Neural progenitor cell (in vitro differentiated cells): ENCODE data around the gene COL11A2. TPM values are rescaled to one million over a fixed set of nuclear protein-coding genes. Genes with fewer than 3 reads are reported as not detected.

Experiments
- DNase-seq: peaks from one replicate; pipeline ENCODE4 v3.0.0-alpha.2; 2016; ENCODE audit warnings: low spot score
- H2AFZ ChIP-seq: fragments of 200-600 bp; sonication (generic); replicated peaks from 2 replicates; pipeline ENCODE4 v1.6.1; 2016; ENCODE audit warnings: antibody characterized with exemption
- H3F3A ChIP-seq: fragments of 200-600 bp; sonication (generic); 2 replicates; pipeline ENCODE4 v1.6.1; 2016; ENCODE audit warnings: antibody characterized with exemption, low read depth
- H3K27ac ChIP-seq: fragments of 200-600 bp; sonication (generic); 2 replicates; pipeline ENCODE4 v1.5.1; 2016; ENCODE audit warnings: mild to moderate bottlenecking
- H3K27me3 ChIP-seq: fragments of 200-600 bp; sonication (generic); 2 replicates; pipeline ENCODE4 v1.6.1; 2016; ENCODE audit warnings: mild to moderate bottlenecking, moderate library complexity
- H3K36me3 ChIP-seq: fragments of 200-600 bp; sonication (generic); 2 replicates; pipeline ENCODE4 v1.5.1; 2016
- H3K4me1 ChIP-seq: fragments of 200-600 bp; sonication (generic); 2 replicates; pipeline ENCODE4 v1.6.1; 2016; ENCODE audit warnings: mixed run types
- H3K4me2 ChIP-seq: fragments of 200-600 bp; sonication (generic); 2 replicates; pipeline ENCODE4 v1.6.1; 2016
- H3K4me3 ChIP-seq: fragments of 200-600 bp; sonication (generic); 2 replicates; pipeline ENCODE4 v1.5.1; 2016
- H3K79me2 ChIP-seq: fragments of 200-600 bp; sonication (generic); 2 replicates; pipeline ENCODE4 v1.6.1; 2016; ENCODE audit warnings: low read depth
- H3K9ac ChIP-seq: fragments of 200-600 bp; sonication (generic); 2 replicates; pipeline ENCODE4 v1.6.1; 2016
- H3K9me3 ChIP-seq: fragments of 200-600 bp; sonication (generic); 2 replicates; pipeline ENCODE4 v1.5.1; 2016; ENCODE audit warnings: low read depth
- H4K20me1 ChIP-seq: fragments of 200-600 bp; sonication (generic); 2 replicates; pipeline ENCODE4 v1.6.1; 2016; ENCODE audit warnings: low read depth
- H3K27ac Mint-ChIP-seq: 3 replicates; pipeline ENCODE4 v1.8.0; 2021; ENCODE audit warnings: mixed read lengths
- H3K27me3 Mint-ChIP-seq: 2 replicates; pipeline ENCODE4 v1.8.0; 2022; ENCODE audit warnings: low read depth, mild to moderate bottlenecking, inconsistent platforms, moderate library complexity, mixed read lengths; ENCODE audit not compliant: insufficient read depth
- H3K36me3 Mint-ChIP-seq: 3 replicates; pipeline ENCODE4 v1.8.0; 2021; ENCODE audit warnings: mixed read lengths
- H3K4me1 Mint-ChIP-seq: 3 replicates; pipeline ENCODE4 v1.8.0; 2021; ENCODE audit warnings: mixed read lengths
- H3K4me3 Mint-ChIP-seq: 3 replicates; pipeline ENCODE4 v1.8.0; 2021; ENCODE audit warnings: mild to moderate bottlenecking, moderate library complexity, mixed read lengths
- H3K9me3 Mint-ChIP-seq: 3 replicates; pipeline ENCODE4 v1.8.0; 2020; ENCODE audit warnings: mixed read lengths
- CTCF ChIP-seq: fragments of 200-600 bp; sonication (generic); IDR thresholded peaks from 2 replicates; pipeline ENCODE4 v1.5.1; 2017; ENCODE audit warnings: antibody characterized with exemption, mild to moderate bottlenecking
- EZH2 ChIP-seq: fragments of 200-600 bp; sonication (generic); IDR thresholded peaks from 2 replicates; pipeline ENCODE4 v1.6.1; 2017; ENCODE audit warnings: antibody characterized with exemption, mild to moderate bottlenecking, moderate library complexity
- EZH2phosphoT487 ChIP-seq: fragments of 200-600 bp; sonication (generic); IDR thresholded peaks from 2 replicates; pipeline ENCODE4 v1.6.1; 2017; ENCODE audit warnings: antibody characterized with exemption
- total RNA-seq: library from RNA; depleted of rRNA; stranded (reverse); fragments of >200 nt; gene quantifications from 2 replicates; pipeline ENCODE4 v1.2.3, GENCODE V29; 2015; ENCODE audit warnings: low replicate concordance

Gene COL11A2
- total RNA-seq, 1 donor from 2014 or later: 0.49 TPM

GRCh38 chr6:33206027-33206863 is 14.0 kb upstream of the COL11A2 start:
- peak overlapping the region; percentile 93 for H3K4me3 ChIP-seq

DNA sequence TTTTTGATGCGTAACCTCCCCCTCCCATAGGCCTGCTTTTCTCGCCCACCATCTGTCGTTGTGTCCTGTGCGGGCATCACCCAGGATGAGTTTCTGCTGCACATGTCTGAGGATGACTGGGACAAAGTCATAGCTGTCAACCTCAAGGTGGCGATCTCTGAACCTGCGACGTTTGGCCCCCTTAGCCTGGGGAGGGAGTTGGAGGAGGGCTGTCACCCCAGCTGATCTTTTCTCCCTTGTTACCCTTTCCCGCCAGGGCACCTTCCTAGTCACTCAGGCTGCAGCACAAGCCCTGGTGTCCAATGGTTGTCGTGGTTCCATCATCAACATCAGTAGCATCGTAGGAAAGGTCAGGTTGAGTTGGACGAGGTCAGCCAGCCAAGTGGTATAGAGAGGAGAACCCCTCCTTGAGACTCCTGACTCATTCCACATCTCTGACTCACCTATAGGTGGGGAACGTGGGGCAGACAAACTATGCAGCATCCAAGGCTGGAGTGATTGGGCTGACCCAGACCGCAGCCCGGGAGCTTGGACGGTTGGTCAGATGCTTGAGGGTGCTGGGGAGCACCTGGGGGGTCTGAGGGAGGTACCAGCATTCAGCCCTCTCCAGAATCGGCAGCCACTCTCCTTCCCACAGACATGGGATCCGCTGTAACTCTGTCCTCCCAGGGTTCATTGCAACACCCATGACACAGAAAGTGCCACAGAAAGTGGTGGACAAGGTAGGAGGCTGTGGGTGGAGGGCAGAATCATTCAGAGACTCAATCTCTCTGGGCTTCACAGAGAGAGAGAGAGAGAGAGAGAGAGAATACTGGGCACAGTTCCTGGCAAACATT is 13.1 kb upstream of the COL11A2 start:
- peak overlapping the region; percentile 100 for H3K27ac Mint-ChIP-seq
- H3K36me3 Mint-ChIP-seq: peaks cover 39% of the 10 kb centered on the region
- Histone ChIP-seq H3K36me3 (no peaks in the 10 kb centered on the region), H3F3A (peaks cover 67% of the 10 kb centered on the region), H3K27ac (no peak overlapping the region), H2AFZ (no peak overlapping the region), H3K4me2 (peak overlapping the region; percentile 85), H3K79me2 (peaks cover 37% of the 10 kb centered on the region), H3K4me3 (peak overlapping the region; percentile 70), H3K27me3 (peaks cover 8% of the 10 kb centered on the region), H4K20me1 (peaks cover 49% of the 10 kb centered on the region), H3K9ac (no peak overlapping the region), H3K9me3 (no peaks in the 10 kb centered on the region), H3K4me1 (peaks cover 43% of the 10 kb centered on the region)
- TF ChIP-seq EZH2phosphoT487 (no peak), CTCF (no peak), EZH2 (no peak)
- H3K27me3 Mint-ChIP-seq: peaks cover 14% of the 10 kb centered on the region
- peak; percentile 29 for DNase-seq
- no peaks in the 10 kb centered on the region for H3K9me3 Mint-ChIP-seq
- peak overlapping the region; percentile 99 for H3K4me3 Mint-ChIP-seq
- peaks cover 68% of the 10 kb centered on the region for H3K4me1 Mint-ChIP-seq

More at GRCh38 chr6:33206027-33206863, 14.0 kb upstream of the COL11A2 start:
- Histone ChIP-seq H3K79me2 (peaks cover 33% of the 10 kb centered on the region), H3F3A (peaks cover 59% of the 10 kb centered on the region), H3K27ac (no peak overlapping the region), H4K20me1 (peaks cover 55% of the 10 kb centered on the region), H3K36me3 (no peaks in the 10 kb centered on the region), H3K4me1 (peaks cover 43% of the 10 kb centered on the region), H3K9me3 (no peaks in the 10 kb centered on the region), H3K4me2 (peak overlapping the region; percentile 94), H3K27me3 (peaks cover 12% of the 10 kb centered on the region), H3K9ac (no peak overlapping the region), H2AFZ (no peak overlapping the region)
- peak overlapping the region; percentile 100 for H3K27ac Mint-ChIP-seq
- H3K9me3 Mint-ChIP-seq: no peaks in the 10 kb centered on the region
- no peak for DNase-seq
- peaks cover 17% of the 10 kb centered on the region for H3K27me3 Mint-ChIP-seq
- H3K4me1 Mint-ChIP-seq: peaks cover 71% of the 10 kb centered on the region
- peak overlapping the region; percentile 99 for H3K4me3 Mint-ChIP-seq
- H3K36me3 Mint-ChIP-seq: peaks cover 39% of the 10 kb centered on the region
- TF ChIP-seq EZH2phosphoT487 (no peak), CTCF (no peak), EZH2 (no peak)

- peaks cover 43% of the 10 kb centered on the region for H3K4me1 ChIP-seq
- H3K36me3 Mint-ChIP-seq: peaks cover 31% of the 10 kb centered on the region
- TF ChIP-seq EZH2phosphoT487 (no peak), EZH2 (no peak), CTCF (no peak)
- peak within 1 kb of the TSS; percentile 99 for H3K4me3 Mint-ChIP-seq
- no peaks in the 10 kb centered on the region for H3K36me3 ChIP-seq
- no peak within 1 kb of the TSS for H3K9ac ChIP-seq
- no peaks in the 10 kb centered on the region for H3K9me3 Mint-ChIP-seq
- peaks cover 8% of the 10 kb centered on the region for H3K27me3 ChIP-seq
- peaks cover 42% of the 10 kb centered on the region for H4K20me1 ChIP-seq
- peaks cover 40% of the 10 kb centered on the region for H3K79me2 ChIP-seq
- H3F3A ChIP-seq: peaks cover 73% of the 10 kb centered on the region
- peaks cover 61% of the 10 kb centered on the region for H3K4me1 Mint-ChIP-seq
- H3K4me3 ChIP-seq: peak within 1 kb of the TSS; percentile 70
- peak within 1 kb of the TSS; percentile 85 for H3K4me2 ChIP-seq
- no peaks in the 10 kb centered on the region for H3K9me3 ChIP-seq
- peaks cover 13% of the 10 kb centered on the region for H3K27me3 Mint-ChIP-seq
- no peak within 1 kb of the TSS for H2AFZ ChIP-seq
- no peak within 1 kb of the TSS for H3K27ac ChIP-seq
- DNase-seq: peak; percentile 98
- H3K27ac Mint-ChIP-seq: peak within 1 kb of the TSS; percentile 100
Observed at GRCh38 chr6:33204415-33205190, 12.3 kb upstream of the COL11A2 start, which contains the start of gene HSD17B8. Gene HSD17B8 (plus strand): TSS chr6:33204655. CDS start chr6:33204669, 14 bp downstream.
